ENCODE results near the gene TASOR2. TPM values are rescaled to one million over a fixed set of nuclear protein-coding genes. Genes with fewer than 3 reads are reported as not detected.

TASOR2 gene
- total and polyA plus RNA-seq, 2 of the 4 experiments (the other 2 are of a cell fraction), result 19.4 to 53.6 TPM

DNA sequence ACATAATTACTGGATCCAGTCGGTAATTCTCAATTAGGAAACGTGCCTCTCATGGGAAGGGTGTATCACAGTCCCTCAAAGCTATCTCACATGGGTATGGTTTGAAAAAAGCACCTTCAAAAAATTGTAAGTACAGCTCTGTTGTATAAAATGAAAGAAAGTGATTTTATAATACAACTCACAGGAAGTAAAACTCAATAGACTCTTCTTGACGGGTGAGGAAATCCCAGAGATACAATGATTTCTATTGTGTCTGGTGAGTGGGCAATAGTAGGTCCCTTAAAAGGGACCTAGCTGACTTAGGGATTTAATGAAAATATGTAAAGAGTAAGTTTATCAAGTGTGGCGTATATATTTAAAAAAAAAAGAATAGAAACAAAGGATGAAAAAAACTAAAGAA is 27.0 kb downstream of the TASOR2 start:
- no peak overlapping the region for H3K4ac ChIP-seq (ENCODE audit: low read depth, low read length)
- no peak overlapping the region for H2BK5ac ChIP-seq (ENCODE audit: low read depth, low read length, poor library complexity, severe bottlenecking)
- H3K9ac ChIP-seq (ENCODE audit: low read depth, low read length), result no peak overlapping the region
- peaks cover 23 to 54% of the 10 kb centered on the region in 2 experiments for H3K79me1 ChIP-seq (ENCODE audit: low read depth in 1 of 2, low read length in 2 of 2)
- H4K91ac ChIP-seq (ENCODE audit: insufficient read depth, low read depth, low read length), result no peak overlapping the region
- no peak overlapping the region for H3K18ac ChIP-seq (ENCODE audit: low read depth, low read length)
- no peaks in the 10 kb centered on the region for H3K27me3 ChIP-seq (ENCODE audit: control insufficient read depth, insufficient read depth, low read length)
- intact Hi-C loops (cut with micrococcal nuclease) (no loop called here), in situ Hi-C loops (cut with MboI; ENCODE audit: low sequenced_read_pairs) (no loop called here), dilution Hi-C loops (cut with HindIII; ENCODE audit: low sequenced_read_pairs, unreplicated experiment) (no loop called here)
- ChIA-PET POLR2A (ENCODE audit: unreplicated experiment) (no interaction called here), CTCF (interaction anchor here (1.0 to 1.5 kb wide), 2 partner anchors 11 to 82 kb away, joined by 3 read pairs; no protein-coding TSS in a partner anchor)
- WGBS, 2 experiments (ENCODE audit: extremely low coverage in 2 of 2, insufficient read length in 1 of 2), result 100% methylated on average over 1 of the region's 4 CpGs; no CpG with 5 or more reads in 1 of the 2 experiments
- no peak for TF ChIP-seq FOS (IDR thresholded peaks at IDR 0.05; ENCODE audit: low read depth, low read length)
- TF ChIP-seq, protein P1, sequence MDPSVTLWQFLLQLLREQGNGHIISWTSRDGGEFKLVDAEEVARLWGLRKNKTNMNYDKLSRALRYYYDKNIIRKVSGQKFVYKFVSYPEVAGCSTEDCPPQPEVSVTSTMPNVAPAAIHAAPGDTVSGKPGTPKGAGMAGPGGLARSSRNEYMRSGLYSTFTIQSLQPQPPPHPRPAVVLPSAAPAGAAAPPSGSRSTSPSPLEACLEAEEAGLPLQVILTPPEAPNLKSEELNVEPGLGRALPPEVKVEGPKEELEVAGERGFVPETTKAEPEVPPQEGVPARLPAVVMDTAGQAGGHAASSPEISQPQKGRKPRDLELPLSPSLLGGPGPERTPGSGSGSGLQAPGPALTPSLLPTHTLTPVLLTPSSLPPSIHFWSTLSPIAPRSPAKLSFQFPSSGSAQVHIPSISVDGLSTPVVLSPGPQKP (IDR thresholded peaks at IDR 0.05; ENCODE audit: borderline replicate concordance, low read depth, low read length), result no peak
- TF ChIP-seq RAD21 (IDR thresholded peaks at IDR 0.05; ENCODE audit: low read length), result no peak
- no peak for TF ChIP-seq NFE2L2 (IDR thresholded peaks at IDR 0.05; ENCODE audit: low read depth, low read length)
- TF ChIP-seq, protein P2, sequence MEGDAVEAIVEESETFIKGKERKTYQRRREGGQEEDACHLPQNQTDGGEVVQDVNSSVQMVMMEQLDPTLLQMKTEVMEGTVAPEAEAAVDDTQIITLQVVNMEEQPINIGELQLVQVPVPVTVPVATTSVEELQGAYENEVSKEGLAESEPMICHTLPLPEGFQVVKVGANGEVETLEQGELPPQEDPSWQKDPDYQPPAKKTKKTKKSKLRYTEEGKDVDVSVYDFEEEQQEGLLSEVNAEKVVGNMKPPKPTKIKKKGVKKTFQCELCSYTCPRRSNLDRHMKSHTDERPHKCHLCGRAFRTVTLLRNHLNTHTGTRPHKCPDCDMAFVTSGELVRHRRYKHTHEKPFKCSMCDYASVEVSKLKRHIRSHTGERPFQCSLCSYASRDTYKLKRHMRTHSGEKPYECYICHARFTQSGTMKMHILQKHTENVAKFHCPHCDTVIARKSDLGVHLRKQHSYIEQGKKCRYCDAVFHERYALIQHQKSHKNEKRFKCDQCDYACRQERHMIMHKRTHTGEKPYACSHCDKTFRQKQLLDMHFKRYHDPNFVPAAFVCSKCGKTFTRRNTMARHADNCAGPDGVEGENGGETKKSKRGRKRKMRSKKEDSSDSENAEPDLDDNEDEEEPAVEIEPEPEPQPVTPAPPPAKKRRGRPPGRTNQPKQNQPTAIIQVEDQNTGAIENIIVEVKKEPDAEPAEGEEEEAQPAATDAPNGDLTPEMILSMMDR (conservative IDR thresholded peaks at IDR 0.05; ENCODE audit: low read depth, low read length), result no peak
- TF ChIP-seq SMC3 (IDR thresholded peaks at IDR 0.05; ENCODE audit: low read depth, low read length), result no peak
- TF ChIP-seq BHLHE40 (IDR thresholded peaks at IDR 0.05; ENCODE audit: low read depth, low read length), result no peak
- TF ChIP-seq RFX5 (IDR thresholded peaks at IDR 0.05; ENCODE audit: low read depth, low read length), result no peak
- no peak for TF ChIP-seq CEBPB (IDR thresholded peaks at IDR 0.05; ENCODE audit: low read depth, low read length)
- no peak for TF ChIP-seq MAZ (IDR thresholded peaks at IDR 0.05; ENCODE audit: borderline replicate concordance, low read depth, low read length)
- no peak for TF ChIP-seq RCOR1 (IDR thresholded peaks at IDR 0.05; ENCODE audit: insufficient replicate concordance, low read length)
- TF ChIP-seq CHD1 (IDR thresholded peaks at IDR 0.05; ENCODE audit: low read depth, low read length), result no peak
- no peak overlapping the region for H3K27ac ChIP-seq (ENCODE audit: insufficient read depth, low read length)
- no peak overlapping the region for H3K56ac ChIP-seq (ENCODE audit: extremely low read depth, insufficient read depth, low read length)
- no peaks in the 10 kb centered on the region for H3K9me3 ChIP-seq (ENCODE audit: control insufficient read depth, insufficient read depth, low read length)
- H3K36me3 ChIP-seq (ENCODE audit: control insufficient read depth, insufficient read depth, low read length), result no peaks in the 10 kb centered on the region
- ATAC-seq (ENCODE audit: low read depth), result no peak
- H4K8ac ChIP-seq (ENCODE audit: low read depth in 2 of 2, low read length in 2 of 2), result no peak overlapping the region
- peaks cover 6% of the 10 kb centered on the region; the same call in 1 of the 2 replicates for H4K20me1 ChIP-seq (ENCODE audit: insufficient read depth, low read length)
- H4K5ac ChIP-seq (ENCODE audit: low read depth, low read length), result no peak overlapping the region
- no peak overlapping the region for H3K4me3 ChIP-seq (ENCODE audit: insufficient read depth, low read depth, low read length)
- peaks cover 1% of the 10 kb centered on the region for H3K4me1 ChIP-seq (ENCODE audit: control insufficient read depth, insufficient read depth, low read length)
- DNase-seq, result no peak
- BruUV-seq (replicated peaks), result no TSS peak
- H3K14ac ChIP-seq (replicated peaks; ENCODE audit: low read depth, low read length), result no peak overlapping the region
- H2AK5ac ChIP-seq (ENCODE audit: low read depth, low read length), result no peak overlapping the region
- no peak overlapping the region for H2BK20ac ChIP-seq (ENCODE audit: low read depth, low read length)
- H2AFZ ChIP-seq (replicated peaks; ENCODE audit: low read length, poor library complexity), result no peak overlapping the region
- no peaks in the 10 kb centered on the region for H3K9me1 ChIP-seq (ENCODE audit: insufficient read depth, low read length)
- H2BK120ac ChIP-seq (ENCODE audit: low read depth, low read length), result no peak overlapping the region
- H2BK15ac ChIP-seq (ENCODE audit: low read depth, low read length), result no peak overlapping the region
- no peak overlapping the region; the same call in 1 of the 2 replicates for H3K4me2 ChIP-seq (ENCODE audit: low read depth, low read length)
- H3K23ac ChIP-seq (ENCODE audit: low read depth, low read length), result no peak overlapping the region
- no peak overlapping the region for H2AK9ac ChIP-seq (replicated peaks; ENCODE audit: low read depth, low read length, poor library complexity)
